Vagina (tissue), 2 donors: ENCODE measurements around the gene MAGI3. TPM values are rescaled to one million over a fixed set of nuclear protein-coding genes. Genes with fewer than 3 reads are reported as not detected.

Experiments
- DNase-seq, 2 donors: peaks; one replicate each; pipeline ENCODE4 v3.0.0-alpha.2; 2017; ENCODE audit errors: extremely low spot score in 2 of 2
- H3K27ac ChIP-seq: fragments of 200-600 bp; sonication (generic); one replicate; pipeline ENCODE4 v1.5.1; 2019
- H3K27me3 ChIP-seq: fragments of 200-600 bp; sonication (generic); one replicate; pipeline ENCODE4 v1.5.1; 2019
- H3K36me3 ChIP-seq, 2 donors: fragments of 200-600 bp; sonication (generic); one replicate each; pipeline ENCODE4 v1.5.1; 2017 to 2019
- H3K4me1 ChIP-seq: fragments of 200-600 bp; sonication (generic); one replicate; pipeline ENCODE4 v1.5.1; 2019
- H3K4me3 ChIP-seq, 2 donors: fragments of 200-600 bp; sonication (generic); 1 replicate in 1 of 2; 2 replicates in 1 of 2; pipeline ENCODE4 v1.5.1; 2016 to 2019
- H3K9me3 ChIP-seq: fragments of 200-600 bp; sonication (generic); one replicate; pipeline ENCODE4 v1.5.1; 2019
- POLR2A ChIP-seq, 2 donors: fragments of 450-650 bp; IDR thresholded peaks; one replicate each; pipeline ENCODE4 v1.6.1; 2017; ENCODE audit warnings: antibody characterized with exemption in 2 of 2, mild to moderate bottlenecking in 2 of 2, moderate library complexity in 2 of 2
- POLR2AphosphoS5 ChIP-seq, 2 donors: sonication (generic); formaldehyde crosslinking; IDR thresholded peaks; one replicate each; pipeline ENCODE4 v1.9.0; 2017; ENCODE audit warnings: antibody characterized with exemption in 2 of 2, mild to moderate bottlenecking in 2 of 2, low read depth in 1 of 2; ENCODE audit not compliant: insufficient read depth in 1 of 2
- intact Hi-C: fragments of 100-400 bp; cut with DNase I; formaldehyde crosslinking; loops from one replicate; pipeline ENCODE4 v1.15.1; 2023
- total RNA-seq: library from RNA; depleted of rRNA; stranded (reverse); fragments of >200 nt; gene quantifications from one replicate; pipeline ENCODE4 v1.2.3, GENCODE V29; 2016
- TF ChIP-seq, protein P1 (sequence below), 3 experiments: fragments of 450-650 bp in 2 of 3; fragments of 200-600 bp in 1 of 3; sonication (generic) in 1 of 3; IDR thresholded peaks; one replicate each; pipeline ENCODE4 v1.5.1; 2017 to 2019; ENCODE audit warnings: antibody characterized with exemption in 3 of 3, mild to moderate bottlenecking in 2 of 3, moderate library complexity in 2 of 3

MAGI3 gene
- total RNA-seq, 1 donor from 2014 or later, result 18.4 TPM

DNA sequence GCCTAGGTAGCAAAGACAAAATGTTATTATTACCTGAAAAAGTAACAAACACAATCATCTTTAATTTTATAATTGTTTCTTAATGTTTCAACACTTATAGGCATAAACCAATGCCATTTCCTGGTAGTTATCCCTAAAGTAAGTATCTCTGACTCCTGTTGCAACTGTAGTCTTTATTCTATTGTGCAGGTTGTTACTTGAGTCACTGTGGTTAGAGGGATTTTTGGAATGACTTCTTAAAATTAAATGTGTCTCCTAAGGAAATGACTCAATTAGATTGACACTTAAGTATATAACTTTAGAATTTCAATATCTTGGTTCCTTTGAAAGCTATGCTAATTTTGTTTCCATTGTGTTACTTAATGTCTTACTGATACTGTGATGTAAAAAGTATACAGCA lies 225.1 kb downstream of the MAGI3 start:
- TF ChIP-seq POLR2AphosphoS5 (IDR thresholded peaks at IDR 0.05; ENCODE audit: insufficient read depth in 1 of 2, low read depth in 1 of 2) (no peak), POLR2A (IDR thresholded peaks at IDR 0.05) (no peak)
- TF ChIP-seq, protein P1, sequence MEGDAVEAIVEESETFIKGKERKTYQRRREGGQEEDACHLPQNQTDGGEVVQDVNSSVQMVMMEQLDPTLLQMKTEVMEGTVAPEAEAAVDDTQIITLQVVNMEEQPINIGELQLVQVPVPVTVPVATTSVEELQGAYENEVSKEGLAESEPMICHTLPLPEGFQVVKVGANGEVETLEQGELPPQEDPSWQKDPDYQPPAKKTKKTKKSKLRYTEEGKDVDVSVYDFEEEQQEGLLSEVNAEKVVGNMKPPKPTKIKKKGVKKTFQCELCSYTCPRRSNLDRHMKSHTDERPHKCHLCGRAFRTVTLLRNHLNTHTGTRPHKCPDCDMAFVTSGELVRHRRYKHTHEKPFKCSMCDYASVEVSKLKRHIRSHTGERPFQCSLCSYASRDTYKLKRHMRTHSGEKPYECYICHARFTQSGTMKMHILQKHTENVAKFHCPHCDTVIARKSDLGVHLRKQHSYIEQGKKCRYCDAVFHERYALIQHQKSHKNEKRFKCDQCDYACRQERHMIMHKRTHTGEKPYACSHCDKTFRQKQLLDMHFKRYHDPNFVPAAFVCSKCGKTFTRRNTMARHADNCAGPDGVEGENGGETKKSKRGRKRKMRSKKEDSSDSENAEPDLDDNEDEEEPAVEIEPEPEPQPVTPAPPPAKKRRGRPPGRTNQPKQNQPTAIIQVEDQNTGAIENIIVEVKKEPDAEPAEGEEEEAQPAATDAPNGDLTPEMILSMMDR (IDR thresholded peaks at IDR 0.05), result no peak
- no peak overlapping the region for H3K27ac ChIP-seq
- no peaks in the 10 kb centered on the region for H3K36me3 ChIP-seq
- no peaks in the 10 kb centered on the region for H3K27me3 ChIP-seq
- intact Hi-C loops, result no loop called here
- no peak for DNase-seq
- no peaks in the 10 kb centered on the region for H3K4me1 ChIP-seq
- H3K9me3 ChIP-seq, result no peaks in the 10 kb centered on the region
- H3K4me3 ChIP-seq, result no peak overlapping the region

DNA sequence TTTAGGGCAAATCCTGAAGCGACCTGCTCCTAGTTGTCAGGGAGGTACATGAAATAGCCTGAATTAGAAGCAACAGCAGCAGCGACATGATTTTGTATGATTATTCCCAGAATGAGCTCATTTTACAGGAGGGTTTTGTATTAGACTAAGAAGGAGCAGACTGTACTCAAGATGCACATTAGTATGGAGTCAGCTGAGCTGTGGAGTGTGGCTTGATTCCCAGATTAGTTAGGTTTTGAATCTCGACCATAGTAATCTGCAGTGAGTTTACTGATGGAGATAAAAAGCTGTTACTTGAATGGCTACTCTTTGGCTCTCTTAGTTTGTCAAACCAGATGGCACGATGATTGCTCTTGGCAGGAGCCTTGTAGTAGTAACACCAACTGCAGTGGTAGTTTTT lies 225.8 kb downstream of the MAGI3 start:
- H3K36me3 ChIP-seq, result no peaks in the 10 kb centered on the region
- no peak overlapping the region for H3K27ac ChIP-seq
- H3K4me1 ChIP-seq, result no peaks in the 10 kb centered on the region
- no peak overlapping the region for H3K4me3 ChIP-seq
- DNase-seq, result no peak
- TF ChIP-seq POLR2AphosphoS5 (IDR thresholded peaks at IDR 0.05; ENCODE audit: insufficient read depth in 1 of 2, low read depth in 1 of 2) (no peak), POLR2A (IDR thresholded peaks at IDR 0.05) (no peak)
- TF ChIP-seq, protein P1 (IDR thresholded peaks at IDR 0.05), result no peak
- intact Hi-C loops, result no loop called here
- no peaks in the 10 kb centered on the region for H3K27me3 ChIP-seq
- H3K9me3 ChIP-seq, result no peaks in the 10 kb centered on the region

DNA sequence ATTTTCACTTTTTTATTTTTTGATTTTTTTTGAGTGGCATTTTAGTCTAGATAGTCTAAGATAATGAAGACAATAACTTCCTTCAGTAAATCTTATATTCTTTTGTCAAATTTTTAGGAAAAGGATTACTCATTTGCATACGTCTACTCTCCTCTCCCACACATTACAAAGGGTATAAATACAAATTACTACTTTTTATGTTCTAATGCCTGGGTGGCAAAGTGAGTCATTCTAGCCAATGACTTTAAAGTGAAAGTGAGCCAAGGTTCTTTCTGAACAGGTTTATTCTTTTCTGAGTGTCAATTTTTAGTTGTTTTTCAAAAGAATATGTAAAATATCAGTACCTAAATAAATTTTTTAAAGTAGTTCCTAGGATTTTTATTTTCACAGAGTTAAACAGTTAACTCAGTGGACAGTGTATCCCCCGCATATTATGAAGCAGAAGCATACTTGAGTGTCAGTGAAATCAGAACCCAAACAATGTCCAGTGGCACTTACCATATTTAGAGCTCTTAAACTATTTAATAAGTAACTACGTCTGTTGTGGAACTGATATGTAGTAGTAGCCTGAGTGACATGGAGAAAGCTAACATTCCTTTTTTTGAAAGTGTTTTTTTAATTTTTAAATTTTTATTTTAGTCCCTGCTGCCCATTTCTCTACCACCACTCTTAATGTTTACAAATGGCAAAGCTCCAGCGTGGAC lies 227.3 kb downstream of the MAGI3 start:
- Histone ChIP-seq H3K9me3 (no peaks in the 10 kb centered on the region), H3K27ac (no peak overlapping the region), H3K4me1 (no peaks in the 10 kb centered on the region)

DNA sequence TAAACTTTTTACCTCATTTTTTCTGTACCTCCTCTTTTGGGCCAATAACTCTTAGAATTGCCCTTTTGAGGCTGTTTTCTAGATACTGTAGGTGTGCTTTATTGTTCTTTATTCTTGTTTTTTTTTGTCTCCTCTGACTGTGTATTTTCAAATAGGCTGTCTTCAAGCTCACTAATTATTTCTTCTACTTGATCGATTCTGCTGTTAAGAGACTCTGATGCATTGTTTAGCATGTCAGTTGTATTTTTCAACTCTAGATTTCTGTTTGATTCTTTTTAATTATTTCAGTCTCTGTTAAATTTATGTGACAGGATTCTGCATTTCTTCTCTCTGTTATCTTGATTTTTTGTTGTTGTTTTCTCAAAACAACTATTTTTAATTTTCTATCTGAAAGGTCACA lies 238.7 kb downstream of the MAGI3 start:
- Histone ChIP-seq H3K27ac (no peak overlapping the region), H3K27me3 (no peaks in the 10 kb centered on the region), H3K4me1 (no peaks in the 10 kb centered on the region), H3K4me3 (no peak overlapping the region), H3K36me3 (peaks cover 0 to 14% of the 10 kb centered on the region in 2 donors), H3K9me3 (peaks cover 4% of the 10 kb centered on the region)
- intact Hi-C loops, result no loop called here
- DNase-seq, result no peak
- TF ChIP-seq POLR2AphosphoS5 (IDR thresholded peaks at IDR 0.05; ENCODE audit: insufficient read depth in 1 of 2, low read depth in 1 of 2) (no peak), POLR2A (IDR thresholded peaks at IDR 0.05) (no peak)
- TF ChIP-seq, protein P1 (IDR thresholded peaks at IDR 0.05), result no peak

More for the DNA sequence above, 227.3 kb downstream of the MAGI3 start:
- intact Hi-C loops, result no loop called here
- TF ChIP-seq POLR2A (IDR thresholded peaks at IDR 0.05), result no peak
- no peak for TF ChIP-seq POLR2AphosphoS5 (IDR thresholded peaks at IDR 0.05; ENCODE audit: insufficient read depth in 1 of 2, low read depth in 1 of 2)
- TF ChIP-seq, protein P1 (IDR thresholded peaks at IDR 0.05), result no peak
- Histone ChIP-seq H3K27me3 (no peaks in the 10 kb centered on the region), H3K36me3 (peaks cover 0 to 2% of the 10 kb centered on the region in 2 donors), H3K4me3 (no peak overlapping the region)
- DNase-seq, result no peak
